ENCODE measurements around the gene ICAM5. TPM values are rescaled to one million over a fixed set of nuclear protein-coding genes. Genes with fewer than 3 reads are reported as not detected.

ICAM5 gene
- total RNA-seq, 1 experiment from 2014 or later = 0.61 TPM

DNA sequence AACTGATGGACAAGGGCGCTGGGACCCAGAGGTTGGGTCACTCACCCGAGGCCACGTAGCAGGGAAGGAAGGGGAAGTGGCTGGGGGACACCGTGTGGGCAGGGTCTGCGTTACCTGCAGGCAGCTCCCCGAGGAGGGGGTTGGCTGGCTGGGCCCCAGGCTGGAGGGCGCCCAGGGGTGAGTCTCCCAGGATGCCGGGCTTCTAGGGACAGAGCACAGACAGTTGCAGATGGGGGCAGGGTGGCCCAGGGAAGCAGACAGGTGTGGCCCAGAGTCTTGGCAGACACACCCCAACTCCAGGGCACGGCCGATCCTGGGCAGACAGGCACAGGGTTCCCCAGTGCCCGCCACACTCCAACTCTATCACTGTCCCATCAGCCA is 31.7 kb downstream of the ICAM5 start:
- DNase-seq = no peak
- no TSS peak for BruUV-seq (replicated peaks)
- no peak for TF ChIP-seq CTCF (IDR thresholded peaks at IDR 0.05; ENCODE audit: unreplicated experiment)
- H3K9me3 Mint-ChIP-seq (ENCODE audit: low read depth, unreplicated experiment) = no peaks in the 10 kb centered on the region
- no peak overlapping the region for H3K4me3 Mint-ChIP-seq (ENCODE audit: low read depth, unreplicated experiment)
- intact Hi-C loops (cut with micrococcal nuclease; ENCODE audit: unreplicated experiment) = no loop called here
- H3K27me3 Mint-ChIP-seq (ENCODE audit: unreplicated experiment) = no peaks in the 10 kb centered on the region
- peaks cover 39% of the 10 kb centered on the region for H3K36me3 Mint-ChIP-seq (ENCODE audit: insufficient read depth, unreplicated experiment)
- CTCF ChIA-PET = interaction anchor here (0.5 kb wide), 1 partner anchor 11 kb away, joined by 3 read pairs; no protein-coding TSS in a partner anchor
- no peaks in the 10 kb centered on the region for H3K4me1 Mint-ChIP-seq (ENCODE audit: low read depth, unreplicated experiment)
- H3K27ac Mint-ChIP-seq (ENCODE audit: unreplicated experiment) = no peak overlapping the region

DNA sequence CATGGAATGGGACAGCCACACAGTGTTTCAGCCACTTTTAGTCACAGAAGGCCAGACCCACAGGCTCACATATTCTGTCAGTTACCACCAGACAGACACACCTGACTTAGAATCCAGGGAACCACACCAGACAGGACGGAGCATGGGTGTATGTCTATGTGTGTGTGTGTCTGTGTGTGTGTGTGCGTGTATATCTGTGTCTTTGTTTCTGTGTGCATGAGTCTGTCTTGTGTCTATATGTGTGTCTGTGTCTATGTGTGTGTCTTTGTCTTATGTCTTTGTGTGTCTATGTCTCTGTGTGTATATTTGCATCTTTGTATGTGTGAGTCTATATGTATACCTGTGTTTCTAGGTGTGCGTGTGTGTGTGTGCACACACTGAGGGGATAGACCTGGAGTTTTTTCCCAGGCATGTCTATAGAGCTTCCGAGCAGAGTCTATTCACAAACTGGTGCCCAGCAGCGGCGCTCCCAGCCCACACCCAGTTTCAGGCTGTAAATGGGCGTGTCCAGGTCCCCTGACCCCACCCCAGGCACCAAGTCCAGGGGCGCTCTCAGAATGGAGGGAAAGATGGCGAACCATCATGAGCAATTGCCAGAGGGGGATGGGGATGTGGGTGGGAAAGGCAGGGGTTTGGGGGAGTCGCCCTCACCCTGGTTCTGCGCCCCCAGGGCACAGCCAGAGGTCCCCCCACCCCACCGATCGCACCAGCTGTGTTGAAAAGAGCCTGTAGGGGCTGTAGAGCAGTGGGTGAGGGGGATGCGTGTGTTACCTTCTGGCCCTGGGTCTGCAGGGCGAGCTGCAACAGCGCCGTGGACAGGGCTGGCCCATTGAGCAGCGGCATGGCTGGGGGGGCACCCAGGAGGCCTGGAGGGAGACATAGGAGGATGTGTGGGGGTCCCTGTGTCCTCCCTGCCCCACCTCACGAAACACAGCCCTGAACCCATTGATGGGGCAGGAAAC is 32.4 kb downstream of the ICAM5 start:
- Mint-ChIP-seq H3K4me3 (ENCODE audit: low read depth, unreplicated experiment) (no peak overlapping the region), H3K36me3 (ENCODE audit: insufficient read depth, unreplicated experiment) (peaks cover 31% of the 10 kb centered on the region), H3K9me3 (ENCODE audit: low read depth, unreplicated experiment) (no peaks in the 10 kb centered on the region), H3K4me1 (ENCODE audit: low read depth, unreplicated experiment) (no peaks in the 10 kb centered on the region), H3K27ac (ENCODE audit: unreplicated experiment) (no peak overlapping the region), H3K27me3 (ENCODE audit: unreplicated experiment) (no peaks in the 10 kb centered on the region)
- CTCF ChIA-PET = no interaction called here
- no TSS peak for BruUV-seq (replicated peaks)
- no peak for TF ChIP-seq CTCF (IDR thresholded peaks at IDR 0.05; ENCODE audit: unreplicated experiment)
- no peak for DNase-seq
- intact Hi-C loops (cut with micrococcal nuclease; ENCODE audit: unreplicated experiment) = no loop called here

DNA sequence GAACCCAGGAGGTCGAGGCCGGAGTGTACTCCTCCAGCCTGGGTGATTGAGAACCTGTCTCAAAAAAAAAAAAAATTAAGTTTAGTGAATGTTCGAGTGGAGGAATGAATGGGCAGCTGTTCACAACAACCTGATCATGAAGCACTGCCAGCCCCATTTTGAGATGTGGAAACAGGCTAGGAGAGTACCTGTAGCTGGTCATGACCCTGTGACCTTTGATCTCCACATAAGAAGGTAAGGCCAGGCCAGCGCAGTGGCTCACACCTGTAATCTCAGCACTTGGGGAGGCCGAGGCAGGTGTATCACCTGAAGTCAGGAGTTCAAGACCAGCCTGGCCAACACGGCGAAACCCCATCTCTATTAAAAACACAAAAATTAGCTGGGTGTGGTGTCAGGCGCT is 36.0 kb downstream of the ICAM5 start:
- DNase-seq = no peak
- BruUV-seq (replicated peaks) = no TSS peak
- Mint-ChIP-seq H3K4me1 (ENCODE audit: low read depth, unreplicated experiment) (no peaks in the 10 kb centered on the region), H3K27ac (ENCODE audit: unreplicated experiment) (no peak overlapping the region), H3K9me3 (ENCODE audit: low read depth, unreplicated experiment) (no peaks in the 10 kb centered on the region), H3K4me3 (ENCODE audit: low read depth, unreplicated experiment) (no peak overlapping the region), H3K36me3 (ENCODE audit: insufficient read depth, unreplicated experiment) (peaks cover 34% of the 10 kb centered on the region), H3K27me3 (ENCODE audit: unreplicated experiment) (no peaks in the 10 kb centered on the region)
- CTCF ChIA-PET = no interaction called here
- intact Hi-C loops (cut with micrococcal nuclease; ENCODE audit: unreplicated experiment) = no loop called here
- no peak for TF ChIP-seq CTCF (IDR thresholded peaks at IDR 0.05; ENCODE audit: unreplicated experiment)

GRCh38 chr19:10327793-10328192 is 38.0 kb downstream of the ICAM5 start:
- H3K4me3 Mint-ChIP-seq (ENCODE audit: low read depth, unreplicated experiment) = no peak overlapping the region
- H3K4me1 Mint-ChIP-seq (ENCODE audit: low read depth, unreplicated experiment) = no peaks in the 10 kb centered on the region
- no peaks in the 10 kb centered on the region for H3K9me3 Mint-ChIP-seq (ENCODE audit: low read depth, unreplicated experiment)
- BruUV-seq (replicated peaks) = no TSS peak
- CTCF ChIA-PET = no interaction called here
- no peak overlapping the region for H3K27ac Mint-ChIP-seq (ENCODE audit: unreplicated experiment)
- no peak for DNase-seq
- peaks cover 29% of the 10 kb centered on the region for H3K36me3 Mint-ChIP-seq (ENCODE audit: insufficient read depth, unreplicated experiment)
- TF ChIP-seq CTCF (IDR thresholded peaks at IDR 0.05; ENCODE audit: unreplicated experiment) = no peak
- no peaks in the 10 kb centered on the region for H3K27me3 Mint-ChIP-seq (ENCODE audit: unreplicated experiment)
- intact Hi-C loops (cut with micrococcal nuclease; ENCODE audit: unreplicated experiment) = no loop called here

All from Calu3 (cell line).